CD4-positive, alpha-beta T cell treated with Interleukin-4 for 4 hours (primary cell): ENCODE data around the gene ARAP3.
"Not testable (repeated sequence)": the region's sequence is repeated elsewhere in the genome, so short reads cannot be mapped to it uniquely, and the experiment has no call there.

Source experiments
- DNase-seq: peaks from one replicate; pipeline ENCODE4 v3.0.0-alpha.2; 2020

Gene ARAP3

DNA sequence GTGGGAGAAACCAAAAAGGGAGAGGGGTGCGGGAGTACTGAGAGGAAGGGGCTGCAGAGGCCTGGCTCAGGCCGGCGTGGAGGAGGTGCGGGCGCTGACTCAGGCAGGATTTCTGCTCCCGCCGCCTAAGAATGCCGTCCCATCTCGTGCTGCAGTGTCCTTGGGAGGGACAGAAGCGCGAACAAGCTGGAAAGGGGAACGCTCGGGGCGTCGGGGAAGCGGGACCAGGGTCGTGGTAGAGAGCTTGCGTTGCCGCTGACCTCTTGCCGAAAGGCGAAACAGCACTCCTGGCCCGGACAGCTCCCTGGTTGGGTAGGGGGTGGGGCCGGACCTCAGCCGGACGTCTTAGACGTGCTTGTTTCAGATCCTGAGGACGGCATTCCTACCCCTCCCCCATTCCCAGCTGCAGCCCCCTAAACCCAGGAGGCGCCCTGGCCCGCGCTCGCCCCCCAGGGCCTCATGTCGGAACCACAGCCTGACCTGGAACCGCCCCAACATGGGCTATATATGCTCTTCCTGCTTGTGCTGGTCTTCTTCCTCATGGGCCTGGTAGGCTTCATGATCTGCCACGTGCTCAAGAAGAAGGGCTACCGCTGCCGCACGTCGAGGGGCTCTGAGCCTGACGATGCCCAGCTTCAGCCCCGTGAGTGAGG lies 44.1 kb downstream of the ARAP3 start:
- peak; percentile 54 for DNase-seq

GRCh38 chr5:141637123-141637766 lies 44.8 kb downstream of the ARAP3 start:
- DNase-seq, result no peak

- peak; percentile 88 for DNase-seq
Measured at GRCh38 chr5:141636413-141637122, 45.5 kb downstream of the ARAP3 start, which contains the start of the genes HDAC3 and RELL2. Gene HDAC3 (minus strand): TSS chr5:141636849. CDS start chr5:141636790, 59 bp downstream. Gene RELL2 (plus strand): TSS chr5:141636997. CDS start chr5:141638226, 1,229 bp downstream.

DNA sequence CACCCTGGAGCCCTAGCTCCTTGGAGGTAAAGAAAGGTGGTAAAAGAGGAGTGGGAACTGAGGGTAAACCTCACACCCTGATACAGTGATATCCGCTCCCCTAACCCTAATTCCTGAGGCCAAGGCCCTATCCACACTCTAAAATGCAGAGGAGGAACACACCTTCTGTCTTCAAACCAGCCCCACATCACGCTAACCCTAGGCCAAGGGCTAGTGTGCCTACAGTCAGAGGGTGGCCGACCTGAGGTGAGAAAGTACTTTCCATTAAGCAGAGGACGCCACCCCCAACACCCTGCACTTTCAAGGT lies 46.0 kb downstream of the ARAP3 start:
- no peak for DNase-seq

- DNase-seq, result no peak
Measured at GRCh38 chr5:141635646-141636045, 46.4 kb downstream of the ARAP3 start.

DNA sequence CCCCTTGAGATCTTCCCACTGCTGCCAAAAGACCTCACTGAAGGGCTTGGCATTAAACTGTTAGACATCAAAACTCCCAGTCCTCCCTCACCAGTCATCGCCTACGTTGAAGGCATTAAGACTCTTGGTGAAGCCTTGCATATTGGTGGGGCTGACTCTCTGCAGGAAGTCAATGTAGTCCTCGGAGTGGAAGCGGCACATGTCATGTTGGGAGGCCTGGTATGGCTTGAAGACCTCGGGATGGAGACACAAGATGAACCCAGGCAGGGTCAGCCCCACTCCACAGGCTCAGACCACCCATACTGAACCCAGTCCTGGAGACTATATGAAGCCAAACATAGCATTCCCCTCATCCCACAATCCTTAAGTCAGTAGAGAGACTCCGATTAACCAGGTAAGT lies 47.3 kb downstream of the ARAP3 start:
- no peak for DNase-seq

DNA sequence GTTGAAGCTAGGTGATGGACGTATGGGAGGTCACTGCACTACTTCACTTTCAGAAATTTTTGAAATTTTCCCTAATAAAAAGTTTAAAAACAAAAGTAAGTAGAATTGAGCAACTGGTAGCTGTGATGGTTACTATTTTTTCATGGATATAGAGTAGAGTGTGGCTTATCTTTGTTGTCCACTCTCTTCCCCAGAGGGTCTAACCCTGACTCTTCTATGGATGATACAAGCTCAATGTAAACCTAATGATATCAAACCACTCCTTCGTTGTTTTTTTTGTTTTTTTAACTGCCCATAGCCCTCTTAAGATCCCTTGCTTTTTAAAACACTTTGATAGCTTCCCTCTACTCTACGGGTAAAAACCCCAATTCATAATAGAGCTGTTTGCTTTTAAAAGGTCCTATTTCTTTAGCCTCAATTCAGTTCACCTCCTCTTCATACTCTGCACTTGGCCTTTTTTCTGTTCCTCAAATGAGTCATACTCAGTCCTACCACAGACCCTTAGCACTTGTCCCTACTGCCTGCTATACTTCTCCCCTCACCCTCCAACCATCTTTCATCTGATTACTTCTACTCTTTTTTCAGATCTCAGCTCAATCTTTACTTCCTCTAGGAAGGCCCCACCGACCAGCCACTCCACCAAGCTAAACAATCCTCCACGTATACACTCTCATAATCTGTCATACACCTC lies 48.0 kb downstream of the ARAP3 start:
- no peak for DNase-seq

GRCh38 chr5:141632650-141633049 lies 49.4 kb downstream of the ARAP3 start:
- no peak for DNase-seq

DNA sequence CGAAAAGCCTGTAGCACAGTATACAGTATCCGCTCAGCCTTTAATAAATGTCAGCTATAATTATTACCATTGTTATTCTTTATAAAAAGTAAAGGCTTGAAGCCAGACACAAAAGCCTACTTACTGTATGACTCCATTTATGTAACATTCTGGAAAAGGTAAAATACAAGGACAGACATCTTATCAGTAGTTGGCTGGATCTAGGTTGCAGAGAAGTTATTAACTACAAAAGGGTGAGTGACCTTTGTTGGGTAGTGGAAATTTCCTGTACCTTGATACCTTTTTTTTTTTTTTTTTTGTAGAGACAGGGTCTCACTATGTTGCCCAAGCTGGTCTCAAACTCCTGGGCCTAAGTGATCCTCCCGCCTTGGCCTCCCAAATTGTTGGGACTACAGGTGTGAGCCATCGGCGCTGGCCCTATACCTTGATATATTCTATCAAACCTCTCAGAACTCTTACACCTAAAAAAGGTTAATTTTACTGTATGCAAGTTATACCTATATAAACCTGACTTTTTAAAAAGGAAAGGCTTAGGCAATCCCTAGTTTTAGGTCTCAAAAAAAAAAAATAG lies 51.4 kb downstream of the ARAP3 start:
- no peak for DNase-seq

DNA sequence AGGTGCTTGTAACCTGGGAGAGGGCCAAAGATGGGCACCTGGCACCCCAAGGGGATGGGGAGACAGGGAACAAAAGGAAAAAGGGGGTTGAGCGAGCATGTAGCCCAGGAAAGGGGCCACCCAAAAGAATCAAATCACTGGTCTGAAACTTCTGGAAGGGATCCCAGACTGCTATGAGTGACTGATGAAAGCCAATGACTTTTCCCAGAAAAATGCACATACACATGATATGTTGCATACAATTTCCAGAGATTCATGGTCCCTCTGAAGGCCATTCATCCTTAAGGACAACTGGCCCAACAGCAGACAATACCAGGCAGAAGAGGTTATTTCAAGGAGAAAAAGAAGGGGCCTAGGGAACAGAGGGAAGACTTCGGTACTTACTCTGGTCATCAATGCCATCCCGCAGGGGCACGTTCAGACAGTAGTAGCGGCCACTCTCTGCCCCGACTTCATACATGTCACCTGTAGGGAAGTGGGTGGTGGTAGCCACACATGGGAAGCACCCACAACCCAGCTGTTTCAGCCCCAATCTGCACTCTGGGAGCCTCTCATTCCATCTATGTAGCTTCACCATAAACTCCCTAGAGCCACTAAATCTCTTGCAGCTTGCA lies 53.7 kb downstream of the ARAP3 start:
- no peak for DNase-seq

DNA sequence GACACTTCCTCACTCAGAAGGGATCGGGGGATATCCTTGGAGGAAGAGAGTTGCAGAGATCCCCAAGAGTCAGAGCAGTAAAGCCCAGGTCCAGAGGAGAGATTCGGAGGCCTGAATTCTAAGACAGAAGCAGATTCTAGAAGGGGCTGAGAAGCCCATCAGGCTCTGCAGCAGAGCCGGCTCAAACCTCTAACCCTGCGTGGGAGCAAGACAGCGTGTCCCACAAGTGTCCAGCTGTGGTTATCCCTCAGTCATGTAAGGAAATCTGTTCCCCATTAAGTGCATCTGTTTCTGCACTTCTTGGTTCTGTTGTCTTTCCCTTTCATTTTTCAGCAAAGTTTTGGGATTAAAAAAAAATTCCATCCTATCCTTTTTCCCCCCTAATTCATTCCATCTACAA lies 58.4 kb downstream of the ARAP3 start:
- no peak for DNase-seq

DNA sequence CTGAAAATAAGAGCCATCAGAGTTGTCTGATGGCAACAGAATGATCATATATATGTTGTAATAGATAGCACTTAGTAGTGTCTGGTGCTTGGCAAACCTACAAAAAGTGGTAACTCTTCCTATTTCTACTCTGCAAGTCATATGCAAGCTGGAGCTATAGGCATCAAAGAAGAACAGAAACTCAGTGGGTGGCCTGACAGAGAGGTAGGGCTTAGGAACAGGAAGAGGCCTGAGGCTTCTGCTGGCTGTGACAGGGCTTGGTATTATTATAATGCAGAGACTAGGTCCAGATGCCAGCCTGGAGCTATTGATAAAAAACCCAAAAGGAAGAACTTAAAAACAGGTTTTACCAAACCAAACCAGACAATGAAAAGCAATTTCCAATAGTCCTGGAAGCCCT lies 58.8 kb downstream of the ARAP3 start:
- no peak for DNase-seq

- DNase-seq, result peak; percentile 98
Measured at GRCh38 chr5:141618804-141619554, 63.1 kb downstream of the ARAP3 start, which contains the start of gene DIAPH1. Gene DIAPH1 (minus strand): TSS chr5:141619000. CDS start chr5:141618914, 86 bp downstream.

DNA sequence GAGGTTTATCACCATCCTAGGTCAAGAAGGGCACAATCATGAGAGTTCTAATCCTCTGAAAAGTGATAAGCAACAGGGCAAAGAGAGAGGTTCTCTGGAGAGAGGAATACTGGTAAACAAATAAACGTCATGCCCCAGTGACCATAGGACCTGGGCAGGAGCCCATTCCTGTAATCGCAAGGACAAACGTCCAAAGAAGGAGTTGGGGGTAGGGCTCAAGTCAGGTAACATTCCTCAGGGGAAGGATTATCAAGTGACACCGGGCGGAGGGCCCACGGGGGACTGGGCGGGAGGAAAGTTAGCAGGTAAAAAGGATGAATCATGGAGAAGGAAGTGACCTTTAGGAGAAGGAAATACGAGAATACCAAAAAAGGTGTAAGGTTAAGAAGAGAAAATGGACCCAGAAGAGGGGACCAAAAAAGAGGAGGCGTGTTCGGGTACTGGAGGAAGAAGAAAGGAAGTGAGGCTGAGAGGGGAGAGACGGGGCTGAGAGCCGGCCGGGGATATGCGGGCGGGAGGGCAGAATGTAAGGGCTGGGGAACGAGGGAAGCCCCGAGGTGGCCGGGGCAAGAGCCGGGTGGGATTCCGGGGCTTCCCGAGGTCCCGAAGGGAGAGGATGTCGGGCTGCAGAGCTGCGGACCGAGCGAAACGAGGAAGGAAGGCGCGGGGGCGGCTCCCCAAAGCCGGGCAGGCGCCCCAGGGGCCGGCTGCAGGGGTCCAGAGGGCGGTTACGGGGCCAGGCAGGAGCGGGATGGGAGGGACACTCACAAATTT lies 63.8 kb downstream of the ARAP3 start:
- peak; percentile 74 for DNase-seq

DNA sequence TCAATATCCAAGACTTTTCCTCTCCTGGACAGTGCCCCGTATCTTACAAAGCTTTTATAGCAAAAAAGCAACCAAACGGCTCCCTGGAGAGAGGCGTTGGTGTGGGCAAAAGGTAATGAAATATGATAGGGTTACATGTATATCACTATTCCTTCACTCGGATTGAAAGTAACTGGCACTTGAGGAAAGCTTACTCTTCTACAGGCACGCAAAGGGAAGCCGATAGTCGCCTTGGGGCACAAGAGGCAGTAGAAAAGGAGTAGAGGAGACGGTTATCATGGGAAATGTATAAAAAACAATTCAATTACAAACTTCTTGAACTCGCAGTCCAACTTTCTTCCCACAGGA lies 64.4 kb downstream of the ARAP3 start:
- DNase-seq, result no peak

GRCh38 chr5:141617128-141617527 lies 64.9 kb downstream of the ARAP3 start:
- DNase-seq, result no peak

GRCh38 chr5:141615991-141616720 lies 65.9 kb downstream of the ARAP3 start:
- DNase-seq, result no peak

- no peak for DNase-seq
Measured at GRCh38 chr5:141613344-141613743, 68.7 kb downstream of the ARAP3 start.

GRCh38 chr5:141611289-141611688 lies 70.7 kb downstream of the ARAP3 start:
- no peak for DNase-seq

GRCh38 chr5:141609921-141610320 lies 72.1 kb downstream of the ARAP3 start:
- not testable (repeated sequence) for DNase-seq
